Gastroesophageal sphincter (tissue), 4 donors: Measurements from ENCODE around the gene PARP12. TPM values are rescaled to one million over a fixed set of nuclear protein-coding genes. Genes with fewer than 3 reads are reported as not detected.

ENCODE experiments used
- ATAC-seq: fragments of 150-250 bp; one replicate; pipeline ENCODE4 v1.9.1; 2016; ENCODE audit warnings: mild to moderate bottlenecking, moderate library complexity
- H3K27ac ChIP-seq, 4 donors: fragments of 200-600 bp; sonication (generic) in 3 of 4; 1 replicate in 3 of 4; 2 replicates in 1 of 4; pipeline ENCODE4 v1.5.1; 2016 to 2019
- H3K27me3 ChIP-seq: fragments of 200-600 bp; sonication (generic); one replicate; pipeline ENCODE4 v1.5.1; 2019
- H3K36me3 ChIP-seq, 2 donors: fragments of 200-600 bp; sonication (generic); one replicate each; pipeline ENCODE4 v1.5.1; 2019; ENCODE audit warnings: control low read depth in 1 of 2
- H3K4me1 ChIP-seq, 3 donors: fragments of 200-600 bp; sonication (generic); 1 replicate in 2 of 3; 2 replicates in 1 of 3; pipeline ENCODE4 v1.5.1; 2016 to 2019; ENCODE audit warnings: control low read depth in 2 of 3
- H3K4me3 ChIP-seq, 2 donors: fragments of 200-600 bp; sonication (generic); one replicate each; pipeline ENCODE4 v1.5.1; 2019; ENCODE audit warnings: mild to moderate bottlenecking in 1 of 2, moderate library complexity in 1 of 2
- H3K9me3 ChIP-seq, 3 donors: fragments of 200-600 bp; sonication (generic); one replicate each; pipeline ENCODE4 v1.5.1; 2017 to 2019; ENCODE audit warnings: control low read depth in 2 of 3
- CTCF ChIP-seq, 4 experiments: fragments of 200-600 bp in 2 of 4; fragments of 450-650 bp in 2 of 4; sonication (generic) in 1 of 4; IDR thresholded peaks; one replicate each; pipeline ENCODE4 v1.5.1; 2017 to 2019; ENCODE audit warnings: antibody characterized with exemption in 4 of 4, mild to moderate bottlenecking in 2 of 4, moderate library complexity in 2 of 4
- EP300 ChIP-seq: sonication (generic); formaldehyde crosslinking; IDR thresholded peaks from one replicate; pipeline ENCODE4 v1.6.1; 2017; ENCODE audit warnings: antibody characterized with exemption, mild to moderate bottlenecking
- POLR2A ChIP-seq, 2 donors: fragments of 450-650 bp; IDR thresholded peaks; one replicate each; pipeline ENCODE4 v1.6.1; 2017; ENCODE audit warnings: antibody characterized with exemption in 2 of 2, mild to moderate bottlenecking in 2 of 2, moderate library complexity in 1 of 2
- POLR2AphosphoS5 ChIP-seq: sonication (generic); formaldehyde crosslinking; IDR thresholded peaks from one replicate; pipeline ENCODE4 v1.6.1; 2017; ENCODE audit warnings: antibody characterized with exemption
- WGBS, 2 donors: methylation state at CpG; one replicate each; pipeline ENCODE4 v1.1.5; 2018; ENCODE audit warnings: low coverage in 1 of 2; 5-methylcytosine and 5-hydroxymethylcytosine counted together
- total RNA-seq, 4 donors: library from RNA; depleted of rRNA; stranded (reverse); fragments of >200 nt; gene quantifications; one replicate each; pipeline ENCODE4 v1.1.0, GENCODE V29; 2016

Gene PARP12
- total RNA-seq, 4 donors from 2014 or later, result 11.9 to 35.6 (median 18.1) TPM

DNA sequence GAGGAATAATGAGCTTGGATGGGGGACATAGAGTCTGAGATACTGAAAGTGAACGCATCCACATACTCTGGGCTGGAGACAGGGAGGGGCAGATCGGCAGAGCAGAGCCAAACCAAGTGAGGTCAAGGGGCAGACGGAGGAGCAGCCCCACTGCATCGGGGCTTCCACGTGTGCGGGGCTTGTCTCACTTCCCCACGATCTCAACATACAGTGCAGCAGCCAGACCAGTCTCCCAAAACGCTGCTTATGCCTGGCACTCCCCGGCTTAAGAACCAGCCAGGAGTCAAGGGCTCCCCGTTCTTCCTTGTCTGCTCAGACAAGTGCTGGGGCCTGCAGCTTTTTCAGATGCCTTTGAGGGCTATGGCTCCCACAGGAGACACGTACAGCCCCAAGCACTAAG lies 43.6 kb downstream of the PARP12 start:
- ATAC-seq, result no peak
- H3K27me3 ChIP-seq, result no peaks in the 10 kb centered on the region
- no peaks in the 10 kb centered on the region for H3K4me1 ChIP-seq
- H3K9me3 ChIP-seq, result no peaks in the 10 kb centered on the region
- no peak for TF ChIP-seq POLR2AphosphoS5
- no peak for TF ChIP-seq CTCF (IDR thresholded peaks at IDR 0.05)
- no peak for TF ChIP-seq EP300
- TF ChIP-seq POLR2A (IDR thresholded peaks at IDR 0.05), result no peak
- H3K27ac ChIP-seq, result no peak overlapping the region
- H3K36me3 ChIP-seq, result peaks cover 0 to 21% of the 10 kb centered on the region in 2 donors
- H3K4me3 ChIP-seq, result no peak overlapping the region
- WGBS, 2 donors, result 36 to 58% methylated on average over 6 to 7 of the region's 11 CpGs

GRCh38 chr7:140018125-140019043 lies 44.4 kb downstream of the PARP12 start:
- Histone ChIP-seq H3K36me3 (peaks cover 0 to 13% of the 10 kb centered on the region in 2 donors), H3K9me3 (no peaks in the 10 kb centered on the region), H3K4me1 (no peaks in the 10 kb centered on the region), H3K27me3 (no peaks in the 10 kb centered on the region), H3K27ac (no peak overlapping the region), H3K4me3 (no peak overlapping the region)
- no peak for ATAC-seq
- TF ChIP-seq CTCF (IDR thresholded peaks at IDR 0.05) (no peak), EP300 (no peak), POLR2A (IDR thresholded peaks at IDR 0.05) (no peak), POLR2AphosphoS5 (no peak)
- WGBS, 2 donors, result 86% methylated on average over 3 to 6 of the region's 9 CpGs

DNA sequence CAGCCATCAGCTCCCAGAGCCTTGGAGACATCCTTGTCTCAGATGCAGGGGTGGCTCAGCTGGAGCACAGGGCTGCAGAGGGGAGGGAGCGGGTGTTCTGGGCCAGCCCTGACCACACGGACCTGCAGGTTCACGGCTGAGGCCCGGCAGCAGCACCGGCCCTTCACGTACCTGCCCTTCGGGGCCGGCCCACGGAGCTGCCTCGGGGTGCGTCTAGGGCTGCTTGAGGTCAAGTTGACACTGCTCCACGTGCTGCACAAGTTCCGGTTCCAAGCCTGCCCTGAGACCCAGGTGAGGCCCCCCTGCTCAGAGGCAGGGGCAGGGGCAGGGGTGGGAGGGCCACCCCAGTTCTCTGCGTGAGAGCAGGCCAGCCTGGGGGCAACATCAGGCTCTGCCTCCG lies 45.2 kb downstream of the PARP12 start:
- H3K4me1 ChIP-seq, result no peaks in the 10 kb centered on the region
- no CpG with 5 or more reads among the region's 15 CpGs for WGBS, 2 donors
- no peak for ATAC-seq
- H3K27ac ChIP-seq, result no peak overlapping the region
- H3K9me3 ChIP-seq, result no peaks in the 10 kb centered on the region
- peaks cover 1% of the 10 kb centered on the region for H3K27me3 ChIP-seq
- TF ChIP-seq CTCF (IDR thresholded peaks at IDR 0.05) (no peak), POLR2AphosphoS5 (no peak), POLR2A (IDR thresholded peaks at IDR 0.05) (no peak), EP300 (no peak)
- H3K4me3 ChIP-seq, result no peak overlapping the region
- H3K36me3 ChIP-seq, result peaks cover 0 to 4% of the 10 kb centered on the region in 2 donors

- no peak for ATAC-seq
- Histone ChIP-seq H3K9me3 (no peaks in the 10 kb centered on the region), H3K27me3 (peaks cover 4% of the 10 kb centered on the region), H3K4me1 (no peaks in the 10 kb centered on the region), H3K4me3 (no peak overlapping the region), H3K36me3 (no peaks in the 10 kb centered on the region), H3K27ac (no peak overlapping the region)
- WGBS, 2 donors, result no CpG with 5 or more reads among the region's 7 CpGs
- TF ChIP-seq POLR2AphosphoS5 (no peak), EP300 (no peak), POLR2A (IDR thresholded peaks at IDR 0.05) (no peak), CTCF (IDR thresholded peaks at IDR 0.05) (no peak)
Observed at GRCh38 chr7:140017034-140017433, 45.7 kb downstream of the PARP12 start.

- ATAC-seq, result no peak
- Histone ChIP-seq H3K27ac (no peak overlapping the region), H3K27me3 (peaks cover 4% of the 10 kb centered on the region), H3K4me1 (no peaks in the 10 kb centered on the region), H3K4me3 (no peak overlapping the region), H3K9me3 (no peaks in the 10 kb centered on the region), H3K36me3 (no peaks in the 10 kb centered on the region)
- TF ChIP-seq CTCF (IDR thresholded peaks at IDR 0.05), result no peak
- TF ChIP-seq POLR2AphosphoS5, result no peak
- TF ChIP-seq POLR2A (IDR thresholded peaks at IDR 0.05), result no peak
- TF ChIP-seq EP300, result no peak
- 53 to 63% methylated on average over 3 of the region's 9 CpGs for WGBS, 2 donors
Observed at GRCh38 chr7:140016540-140016939, 46.2 kb downstream of the PARP12 start.
